GM10266 (cell line): Measurements from ENCODE around the gene FARP1.
A peak's percentile ranks its signal among the peaks of the same experiment; 100 is the strongest.

ENCODE experiments used
- DNase-seq: peaks from one replicate; pipeline ENCODE4 v3.0.0; 2012; ENCODE audit errors: extremely low spot score
- TF ChIP-seq, protein P1 (sequence below): IDR thresholded peaks from 2 replicates; pipeline ENCODE4 v1.5.1; 2012; ENCODE audit warnings: mild to moderate bottlenecking, low read depth; ENCODE audit not compliant: control insufficient read depth, insufficient read depth; ENCODE audit errors: missing control alignments

Gene FARP1

DNA sequence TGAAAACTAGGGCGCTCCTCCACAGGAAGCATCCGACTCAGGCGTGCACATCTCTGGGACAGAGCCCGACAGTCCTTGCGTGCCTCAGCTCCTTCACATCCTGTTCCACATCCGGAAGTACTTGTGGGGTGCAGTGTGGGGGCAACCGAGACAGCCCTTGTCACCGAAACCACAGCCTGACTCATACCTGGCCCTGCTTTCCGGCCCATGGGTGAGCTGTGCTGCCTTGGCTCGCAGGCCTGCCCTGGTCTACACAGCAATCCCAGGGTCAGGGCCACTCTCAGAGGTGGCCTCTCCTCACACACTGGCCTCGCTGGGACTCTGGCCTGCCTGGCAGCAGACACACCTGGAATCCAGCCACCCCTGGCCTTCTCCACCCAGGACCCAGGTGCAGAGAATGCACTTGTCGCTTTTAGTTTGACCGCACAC is 333.7 kb downstream of the FARP1 start:
- TF ChIP-seq, protein P1, sequence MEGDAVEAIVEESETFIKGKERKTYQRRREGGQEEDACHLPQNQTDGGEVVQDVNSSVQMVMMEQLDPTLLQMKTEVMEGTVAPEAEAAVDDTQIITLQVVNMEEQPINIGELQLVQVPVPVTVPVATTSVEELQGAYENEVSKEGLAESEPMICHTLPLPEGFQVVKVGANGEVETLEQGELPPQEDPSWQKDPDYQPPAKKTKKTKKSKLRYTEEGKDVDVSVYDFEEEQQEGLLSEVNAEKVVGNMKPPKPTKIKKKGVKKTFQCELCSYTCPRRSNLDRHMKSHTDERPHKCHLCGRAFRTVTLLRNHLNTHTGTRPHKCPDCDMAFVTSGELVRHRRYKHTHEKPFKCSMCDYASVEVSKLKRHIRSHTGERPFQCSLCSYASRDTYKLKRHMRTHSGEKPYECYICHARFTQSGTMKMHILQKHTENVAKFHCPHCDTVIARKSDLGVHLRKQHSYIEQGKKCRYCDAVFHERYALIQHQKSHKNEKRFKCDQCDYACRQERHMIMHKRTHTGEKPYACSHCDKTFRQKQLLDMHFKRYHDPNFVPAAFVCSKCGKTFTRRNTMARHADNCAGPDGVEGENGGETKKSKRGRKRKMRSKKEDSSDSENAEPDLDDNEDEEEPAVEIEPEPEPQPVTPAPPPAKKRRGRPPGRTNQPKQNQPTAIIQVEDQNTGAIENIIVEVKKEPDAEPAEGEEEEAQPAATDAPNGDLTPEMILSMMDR, result no peak
- peak; percentile 94 for DNase-seq

DNA sequence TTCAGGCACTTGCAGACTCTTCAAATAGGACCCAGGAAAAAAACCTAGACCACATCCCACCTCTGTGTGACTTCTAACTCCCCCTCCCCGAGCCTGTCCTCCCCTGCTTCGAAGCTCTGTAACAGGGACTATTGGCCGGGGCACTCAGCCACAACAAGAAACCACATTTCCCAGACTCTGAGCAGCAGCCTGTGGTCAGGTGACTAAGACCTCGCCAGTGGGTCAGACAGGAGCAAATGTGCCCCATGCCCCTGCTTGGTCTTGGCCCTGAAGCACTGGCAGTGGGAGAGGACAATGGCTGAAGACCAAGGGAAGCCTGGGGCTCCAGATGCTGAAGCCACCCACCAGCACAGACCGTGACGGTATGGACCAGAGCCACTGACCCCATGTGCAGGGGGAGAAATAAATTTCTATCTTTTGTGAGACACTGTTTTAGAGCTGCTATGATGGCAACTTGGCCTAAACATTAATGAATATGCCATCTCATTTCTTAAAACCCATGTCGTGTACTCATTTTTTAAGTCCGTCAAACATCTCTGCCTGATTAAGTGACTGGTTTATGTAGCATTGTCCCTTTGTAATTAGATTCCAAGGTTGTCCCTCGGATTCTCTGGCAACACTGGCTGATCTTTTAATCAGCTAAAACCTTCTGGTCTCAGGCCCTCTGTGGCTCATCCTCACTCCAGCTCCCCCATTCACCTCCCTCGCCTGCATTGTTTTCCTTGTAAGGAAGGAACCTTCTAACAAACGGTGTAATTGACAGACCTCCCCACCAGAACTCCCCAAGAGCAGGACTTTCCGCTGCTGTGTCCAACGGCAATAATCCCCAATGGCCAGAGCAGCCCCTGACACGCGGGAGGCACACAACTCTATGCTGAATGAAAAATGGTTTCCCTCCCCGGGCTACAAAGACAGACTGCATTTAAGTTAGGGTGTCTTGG is 335.6 kb downstream of the FARP1 start:
- TF ChIP-seq, protein P1, result no peak
- DNase-seq, result peak; percentile 43

DNA sequence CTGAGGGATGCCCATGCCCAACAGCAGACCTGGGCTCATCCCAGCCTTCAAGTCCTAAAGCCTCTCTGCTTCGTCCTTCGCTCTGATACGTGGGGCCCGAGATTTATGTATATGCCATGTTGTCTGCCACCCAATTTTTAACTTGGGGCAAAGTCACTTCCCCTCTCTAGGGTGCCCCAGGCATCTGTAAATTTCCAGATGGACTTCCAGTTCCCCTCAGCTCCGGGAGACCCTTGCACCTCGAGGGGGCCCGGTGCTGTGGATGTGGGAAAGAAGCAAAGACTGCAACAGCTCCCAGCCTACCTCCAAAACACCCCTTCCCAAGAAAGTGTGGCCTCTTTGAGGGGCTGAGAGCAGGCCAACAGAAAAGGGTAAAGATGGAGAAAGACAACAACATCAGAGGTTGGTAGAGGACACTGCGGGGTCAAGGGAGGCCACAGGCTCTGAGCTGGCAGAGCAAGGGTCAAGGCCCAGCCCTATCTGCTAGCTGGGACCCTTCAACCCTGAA is 336.7 kb downstream of the FARP1 start:
- DNase-seq, result no peak
- TF ChIP-seq, protein P1, result no peak

DNA sequence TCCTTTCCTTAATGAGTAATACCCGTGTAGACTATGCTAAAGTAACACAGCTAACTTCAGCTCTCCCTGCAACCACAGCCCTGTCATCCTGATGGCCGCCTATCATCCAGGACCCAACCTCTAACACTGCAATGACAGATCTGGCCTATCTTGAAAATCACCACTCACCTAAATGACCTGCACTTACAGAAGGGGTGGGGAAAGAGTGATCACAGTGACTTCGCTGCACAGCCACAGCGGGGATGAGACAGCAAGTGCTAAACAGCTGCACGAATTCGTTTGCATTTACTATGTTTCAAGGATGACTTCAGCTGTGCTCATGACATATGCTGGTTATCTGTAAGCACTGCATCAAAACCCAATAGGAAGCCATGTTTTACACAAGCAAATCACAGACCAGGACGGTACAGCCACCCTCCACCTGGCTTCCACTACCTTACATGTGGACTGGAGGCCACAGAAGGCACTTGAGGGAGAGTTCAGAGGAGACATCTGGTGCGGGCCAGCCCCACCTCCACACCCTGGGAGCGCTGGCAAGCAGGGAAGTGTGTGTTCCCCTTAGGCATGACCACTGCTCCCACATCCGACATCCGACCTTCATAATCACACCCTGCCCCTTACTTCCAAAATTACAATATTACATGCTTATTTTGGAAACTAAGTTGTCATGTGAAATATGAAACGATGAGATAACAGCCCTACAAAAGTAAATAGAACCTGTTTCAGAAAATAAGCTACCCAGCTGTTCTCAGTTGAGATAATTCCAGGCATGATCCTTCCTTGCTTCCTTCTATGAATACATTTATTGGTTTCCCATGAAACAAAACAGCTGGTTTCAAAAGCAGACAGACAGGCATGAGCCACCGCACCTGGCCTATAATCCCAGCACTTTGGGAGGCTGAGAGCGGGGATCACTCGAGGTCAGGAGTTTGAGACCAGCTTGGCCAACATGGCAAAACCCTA is 338.3 kb downstream of the FARP1 start:
- peak; percentile 57 for DNase-seq
- TF ChIP-seq, protein P1, result no peak

DNA sequence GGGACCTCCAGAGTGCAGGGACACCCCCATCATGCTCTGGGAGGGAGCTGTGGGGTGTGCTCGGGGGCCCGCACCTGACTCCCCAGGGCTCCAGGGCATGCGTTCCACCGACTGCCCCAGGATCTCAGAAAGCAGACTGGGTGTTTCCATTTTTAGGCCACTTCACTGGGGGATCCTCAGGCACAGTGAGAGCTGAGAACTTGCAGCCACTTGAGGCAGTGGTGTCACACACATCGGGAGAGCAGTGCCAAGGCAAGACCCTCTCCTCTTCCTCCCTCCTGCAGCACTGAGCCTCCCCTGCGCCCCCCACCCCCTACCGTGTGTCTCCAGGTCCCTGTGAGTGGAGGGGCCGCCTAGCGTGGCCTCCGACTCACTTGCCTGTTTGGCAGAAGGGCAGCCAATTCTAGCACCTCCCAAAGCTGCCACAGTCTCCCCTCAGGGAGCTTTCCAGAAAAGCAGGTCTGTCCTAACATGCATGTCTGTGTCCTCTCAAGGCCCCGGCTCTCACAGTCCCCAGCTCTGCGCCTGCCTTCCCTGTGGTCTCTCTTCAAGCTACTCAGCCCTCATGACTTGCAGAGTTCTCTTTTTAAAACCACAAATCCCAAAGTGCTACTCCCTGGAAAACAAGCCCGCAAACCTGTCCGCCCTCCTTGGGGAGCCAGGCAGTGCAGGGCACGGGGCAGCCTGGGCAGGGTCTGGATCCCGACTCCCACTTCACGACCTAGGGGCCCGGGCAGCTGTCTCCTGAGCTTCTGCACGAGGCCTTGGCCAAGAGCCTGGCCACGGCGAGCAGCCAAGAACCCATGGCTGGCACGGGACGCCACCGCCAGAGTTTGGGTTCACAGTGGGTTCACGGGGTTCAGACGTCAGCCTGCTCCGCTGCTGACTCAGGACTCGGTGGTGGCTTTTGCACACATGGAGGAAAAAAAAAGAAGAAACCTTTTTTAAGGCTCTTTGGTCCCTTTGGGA is 339.9 kb downstream of the FARP1 start:
- DNase-seq, result no peak
- TF ChIP-seq, protein P1, result peak; percentile 62

DNA sequence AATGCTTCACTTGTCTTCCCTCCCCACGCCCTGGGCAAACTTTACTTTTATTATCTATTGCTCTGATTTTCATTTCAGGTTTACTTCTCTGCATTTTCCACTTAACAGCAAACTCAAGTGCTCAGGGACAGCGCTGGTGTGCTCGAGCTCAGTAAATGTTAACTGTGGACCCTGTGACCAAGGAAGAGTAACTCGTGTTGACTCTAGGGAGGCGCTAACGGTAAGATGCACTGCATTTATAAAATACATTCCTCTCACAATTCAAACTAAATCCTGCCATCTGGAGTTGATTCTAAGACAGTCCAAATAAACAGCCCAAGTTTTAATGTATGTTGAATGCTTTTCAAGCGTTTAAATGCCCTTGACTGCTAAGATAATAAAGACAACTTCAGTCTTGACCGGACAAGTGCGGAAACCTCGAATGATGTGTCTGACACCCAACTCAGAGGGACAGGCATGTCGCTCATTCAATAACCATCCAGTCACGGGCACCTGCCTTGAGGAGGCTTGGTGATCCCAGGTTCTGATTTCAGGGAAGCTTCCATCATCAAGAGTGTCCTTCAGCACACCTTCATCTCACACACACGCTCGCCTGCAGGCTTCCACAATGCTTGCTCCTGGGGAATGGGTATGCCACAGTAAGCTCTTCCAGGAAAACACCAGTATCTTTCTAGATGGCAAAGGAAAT is 340.9 kb downstream of the FARP1 start:
- DNase-seq, result no peak

More for the DNA sequence above, 340.9 kb downstream of the FARP1 start:
- TF ChIP-seq, protein P1, result no peak
